Right renal pelvis (tissue), 4 donors: ENCODE results near the gene PRM2. TPM values are rescaled to one million over a fixed set of nuclear protein-coding genes. Genes with fewer than 3 reads are reported as not detected.
A peak's percentile ranks its signal among the peaks of the same experiment; 100 is the strongest.

ENCODE experiments used
- DNase-seq, 4 donors: peaks; one replicate each; pipeline ENCODE4 v3.0.0-alpha.2; 2013; ENCODE audit warnings: low read depth in 4 of 4, low spot score in 3 of 4, missing footprints in 1 of 4
- polyA plus RNA-seq, 4 donors: library from polyadenylated mRNA; unstranded; fragments of 120-200 nt; gene quantifications; one replicate each; pipeline ENCODE4 v1.2.1, GENCODE V29; 2013; ENCODE audit not compliant: insufficient read length in 4 of 4

PRM2 gene
- polyA plus RNA-seq, 4 donors: not detected

DNA sequence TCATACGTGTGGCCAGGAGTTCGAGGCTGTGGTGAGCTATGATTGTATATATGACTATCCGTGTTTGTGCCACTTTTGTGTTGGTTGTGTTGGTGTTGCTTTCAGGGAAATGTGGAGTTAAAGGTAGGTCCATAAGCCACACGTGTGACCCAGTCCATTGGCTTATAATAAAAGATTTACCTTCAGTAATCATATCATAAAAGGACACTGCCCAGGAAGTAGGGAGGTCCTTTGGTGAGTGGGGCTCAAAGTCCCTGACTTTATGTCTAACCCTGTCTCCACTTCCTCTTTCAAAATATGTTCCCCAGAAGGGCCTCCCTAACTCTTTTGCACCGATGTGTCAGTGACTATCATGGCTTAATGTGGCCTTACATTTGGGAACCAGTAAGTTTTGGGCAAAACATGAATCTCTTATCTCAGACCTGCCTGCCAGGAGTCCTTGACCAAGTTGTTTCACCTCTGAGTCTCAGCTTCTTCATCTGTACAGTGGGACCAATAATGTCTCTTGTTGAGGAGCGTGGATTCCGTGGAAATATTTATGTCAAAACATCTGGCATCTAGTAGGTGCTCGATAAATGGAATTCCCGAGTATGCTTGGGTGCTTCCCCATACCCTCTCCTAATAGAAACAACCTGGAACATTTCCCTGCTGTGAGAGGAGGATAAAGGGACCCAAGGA, 12.0 kb downstream of the PRM2 start:
- DNase-seq: no peak

GRCh38 chr16:11263737-11264136, 12.5 kb downstream of the PRM2 start:
- no peak for DNase-seq

- no peak for DNase-seq
Observed at GRCh38 chr16:11262915-11263314, 13.4 kb downstream of the PRM2 start.

GRCh38 chr16:11260596-11260966, 15.7 kb downstream of the PRM2 start:
- DNase-seq: no peak

DNA sequence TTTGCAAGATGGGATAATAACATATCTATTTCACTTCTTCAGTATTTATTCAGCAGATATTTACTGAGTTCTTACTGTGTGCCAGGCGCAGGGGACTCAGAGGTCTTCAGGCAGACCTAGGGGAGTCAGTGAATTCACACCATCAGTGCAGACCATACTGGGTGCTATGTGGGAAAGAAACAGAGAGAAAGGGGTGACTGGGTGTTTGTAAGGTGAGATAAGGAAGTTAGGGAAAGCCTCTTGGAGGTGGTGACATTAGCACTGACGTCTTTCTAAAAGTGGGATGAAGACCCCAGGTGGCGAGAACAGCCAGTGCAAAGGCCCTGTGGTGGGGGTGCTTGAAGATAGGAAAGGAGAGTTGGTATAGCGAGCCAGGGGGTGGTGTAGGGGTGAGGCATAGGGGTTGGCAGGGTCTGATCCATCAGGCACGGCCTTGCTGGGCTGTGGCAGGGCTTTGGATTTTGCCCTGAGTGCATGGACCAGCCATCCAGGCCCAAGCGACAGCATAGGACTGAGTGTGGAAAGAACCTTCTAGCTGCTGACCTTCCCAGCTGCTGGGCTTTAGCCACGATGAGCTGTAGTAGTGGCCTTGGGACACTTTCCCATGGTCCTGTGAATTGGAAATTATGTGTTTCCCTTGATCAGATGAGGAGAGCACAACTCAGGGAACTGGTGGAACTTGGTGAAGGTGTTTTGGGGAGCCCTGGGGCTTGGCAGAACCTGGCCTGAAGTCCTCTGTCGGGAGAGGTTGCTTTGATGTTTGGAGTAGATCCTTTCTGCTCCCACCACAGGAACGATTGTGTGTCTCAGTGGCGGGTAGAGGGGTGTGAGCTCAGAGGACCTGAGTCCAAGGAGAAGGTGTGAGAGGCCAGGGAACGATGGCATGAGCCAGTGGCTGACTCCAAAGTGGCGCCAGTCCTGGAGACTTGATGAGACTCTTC, 16.4 kb downstream of the PRM2 start:
- DNase-seq: no peak

GRCh38 chr16:11258553-11259492, 17.5 kb downstream of the PRM2 start:
- DNase-seq: no peak

DNA sequence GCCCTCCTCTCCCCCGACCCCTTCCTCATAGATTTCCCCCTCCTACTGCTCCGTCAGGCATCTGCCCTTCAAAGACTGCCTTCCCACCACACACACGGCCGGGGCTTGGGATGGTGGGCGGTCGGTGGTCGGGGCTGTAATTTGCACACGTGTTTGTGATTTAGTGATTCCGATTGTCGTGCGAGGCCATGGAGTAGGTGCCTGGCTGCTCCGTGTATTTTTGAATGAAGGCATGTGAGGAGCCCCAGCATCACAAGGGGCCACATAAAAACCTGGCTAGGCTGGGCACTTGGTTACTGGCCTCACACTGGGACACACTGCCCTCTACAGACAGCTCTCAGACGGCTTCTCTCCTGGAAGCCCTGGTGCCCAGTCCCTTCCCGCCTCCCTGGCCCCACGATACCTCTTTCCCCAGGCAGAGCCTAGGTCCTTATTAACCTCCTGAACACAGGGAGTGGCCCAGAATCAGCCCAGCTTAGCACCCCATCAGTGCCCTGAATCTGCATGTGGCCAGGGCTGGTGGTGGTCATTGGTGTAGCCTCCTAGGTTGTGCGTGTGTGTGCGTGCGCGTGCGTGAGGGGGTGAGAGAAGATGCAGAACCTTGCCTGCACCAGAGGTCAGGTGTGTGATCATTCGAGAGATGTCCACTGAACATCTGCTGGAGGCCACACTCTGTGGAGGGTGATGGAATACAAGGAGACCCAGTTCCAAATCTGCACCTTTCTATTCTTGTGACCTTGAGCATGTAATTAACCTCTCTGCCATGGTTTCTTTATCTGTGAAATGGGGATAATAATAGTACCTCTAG, 18.9 kb downstream of the PRM2 start:
- DNase-seq: peak in 2 of 4 donors; percentile 74 to 77

DNA sequence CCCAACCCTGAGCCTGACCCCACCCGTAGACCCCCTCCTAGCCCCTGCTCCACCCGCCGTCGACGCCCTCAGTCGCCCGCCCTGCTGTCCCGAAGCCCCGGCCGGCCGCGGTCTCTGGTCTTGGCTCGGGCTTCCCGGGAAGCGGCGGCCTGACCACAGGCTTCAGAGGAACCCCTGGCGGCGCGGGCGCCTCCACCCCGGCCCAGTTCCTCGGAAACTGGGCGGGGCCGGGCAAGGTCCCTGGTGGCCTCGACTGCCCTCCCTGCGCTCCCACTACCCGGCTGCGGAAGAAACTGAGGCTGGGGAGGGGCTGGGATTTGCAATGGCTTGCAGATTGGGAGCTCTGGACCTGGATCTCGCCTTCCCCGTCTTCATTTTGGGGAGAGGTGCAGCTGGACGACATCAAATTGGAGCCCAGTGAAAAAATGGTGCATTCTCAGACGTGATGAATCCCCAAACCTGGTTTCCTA, 19.6 kb downstream of the PRM2 start:
- DNase-seq: peak in 1 of 4 donors; percentile 22

DNA sequence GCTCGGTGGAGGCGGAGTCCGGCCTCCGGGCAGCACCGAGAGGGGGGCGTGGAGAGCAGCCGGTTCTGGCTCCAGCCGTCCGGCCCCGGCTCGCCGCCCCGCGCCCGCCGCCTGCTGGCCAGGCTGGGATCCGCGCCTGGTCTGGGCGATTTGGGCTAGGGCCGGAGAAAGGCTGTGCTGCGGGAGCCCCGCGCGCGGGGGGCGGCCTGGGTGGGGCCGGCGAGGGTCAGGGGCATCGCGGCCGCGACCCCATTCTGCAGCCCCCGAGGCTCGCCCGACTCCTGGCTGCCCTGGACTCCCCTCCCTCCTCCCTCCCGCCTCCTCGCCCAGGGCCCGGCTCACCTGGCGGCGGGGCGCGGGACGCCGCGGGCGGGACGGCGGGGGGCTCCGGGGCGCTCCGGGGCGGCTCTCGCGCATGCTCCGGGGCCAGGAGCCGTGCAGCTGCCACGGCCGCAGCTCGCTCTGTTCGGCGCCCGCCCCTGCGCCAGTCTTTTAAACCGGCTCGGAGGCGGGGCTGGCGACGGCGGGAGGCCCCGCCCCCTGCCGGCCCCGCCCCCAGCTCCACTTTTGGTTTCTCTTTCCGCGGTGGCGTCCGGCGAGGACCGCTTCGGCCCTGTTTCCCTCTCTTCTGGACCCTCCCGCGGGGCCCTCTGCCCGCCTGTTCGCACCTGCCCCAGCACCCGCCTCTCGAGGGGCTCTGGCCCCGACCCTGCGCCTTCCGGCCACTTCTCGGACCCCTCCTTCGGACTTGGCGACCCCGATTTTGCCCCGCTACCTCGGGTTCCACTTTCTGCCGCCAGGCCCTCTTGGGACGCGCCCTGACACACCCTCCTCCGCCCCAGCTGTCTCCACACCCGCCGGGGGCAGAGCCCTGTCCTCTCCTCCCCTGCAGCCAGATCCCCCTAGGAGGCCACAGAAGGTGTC, 20.3 kb downstream of the PRM2 start, which contains the start of gene SOCS1:
SOCS1 (minus strand) TSS at position 468 of the 924 bp plus-strand sequence. CDS start 726 bp downstream, outside the sequence.
- peak in 3 of 4 donors; percentile 78 to 81 (median 79) for DNase-seq

- DNase-seq: peak in 1 of 4 donors; percentile 38
Observed at GRCh38 chr16:11254913-11255736, 21.2 kb downstream of the PRM2 start.

DNA sequence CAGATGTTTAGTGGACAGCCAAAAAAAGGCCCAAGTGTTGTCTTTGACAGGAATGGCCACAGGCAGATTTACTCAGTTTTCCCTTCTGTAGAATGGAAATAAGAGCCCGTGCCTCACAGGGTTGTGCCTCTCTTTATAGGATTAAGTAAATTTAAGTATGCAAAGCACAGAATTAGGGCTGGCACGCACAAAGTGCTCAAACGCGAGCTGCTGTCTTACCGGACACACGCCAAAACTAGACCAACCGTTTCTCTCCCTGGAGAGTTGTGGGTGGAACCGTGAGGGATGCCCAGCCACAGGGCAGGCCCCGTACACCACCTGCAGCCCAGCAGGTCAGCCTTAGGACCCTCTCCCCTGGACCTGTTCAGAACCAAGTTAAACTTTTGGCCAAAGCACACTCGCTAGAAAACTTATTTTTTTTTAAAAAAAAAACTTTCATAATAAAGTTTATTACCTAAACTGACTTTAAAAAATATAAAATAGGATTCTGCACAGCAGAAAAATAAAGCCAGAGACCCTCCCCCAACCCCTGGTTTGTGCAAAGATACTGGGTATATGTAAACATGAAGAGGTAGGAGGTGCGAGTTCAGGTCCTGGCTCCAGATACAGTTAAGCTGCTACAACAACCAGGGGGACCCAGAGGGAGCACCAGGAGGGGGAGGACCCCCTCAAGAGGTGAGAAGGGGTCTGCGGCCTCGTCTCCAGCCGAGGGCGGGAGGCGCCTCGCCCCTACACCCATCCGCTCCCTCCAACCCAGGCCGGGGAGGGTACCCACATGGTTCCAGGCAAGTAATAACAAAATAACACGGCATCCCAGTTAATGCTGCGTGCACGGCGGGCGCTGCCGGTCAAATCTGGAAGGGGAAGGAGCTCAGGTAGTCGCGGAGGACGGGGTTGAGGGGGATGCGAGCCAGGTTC, 22.0 kb downstream of the PRM2 start:
- DNase-seq: no peak

- DNase-seq: no peak
Observed at GRCh38 chr16:11253009-11253994, 23.0 kb downstream of the PRM2 start.

- no peak for DNase-seq
Observed at GRCh38 chr16:11252482-11252931, 23.8 kb downstream of the PRM2 start.

DNA sequence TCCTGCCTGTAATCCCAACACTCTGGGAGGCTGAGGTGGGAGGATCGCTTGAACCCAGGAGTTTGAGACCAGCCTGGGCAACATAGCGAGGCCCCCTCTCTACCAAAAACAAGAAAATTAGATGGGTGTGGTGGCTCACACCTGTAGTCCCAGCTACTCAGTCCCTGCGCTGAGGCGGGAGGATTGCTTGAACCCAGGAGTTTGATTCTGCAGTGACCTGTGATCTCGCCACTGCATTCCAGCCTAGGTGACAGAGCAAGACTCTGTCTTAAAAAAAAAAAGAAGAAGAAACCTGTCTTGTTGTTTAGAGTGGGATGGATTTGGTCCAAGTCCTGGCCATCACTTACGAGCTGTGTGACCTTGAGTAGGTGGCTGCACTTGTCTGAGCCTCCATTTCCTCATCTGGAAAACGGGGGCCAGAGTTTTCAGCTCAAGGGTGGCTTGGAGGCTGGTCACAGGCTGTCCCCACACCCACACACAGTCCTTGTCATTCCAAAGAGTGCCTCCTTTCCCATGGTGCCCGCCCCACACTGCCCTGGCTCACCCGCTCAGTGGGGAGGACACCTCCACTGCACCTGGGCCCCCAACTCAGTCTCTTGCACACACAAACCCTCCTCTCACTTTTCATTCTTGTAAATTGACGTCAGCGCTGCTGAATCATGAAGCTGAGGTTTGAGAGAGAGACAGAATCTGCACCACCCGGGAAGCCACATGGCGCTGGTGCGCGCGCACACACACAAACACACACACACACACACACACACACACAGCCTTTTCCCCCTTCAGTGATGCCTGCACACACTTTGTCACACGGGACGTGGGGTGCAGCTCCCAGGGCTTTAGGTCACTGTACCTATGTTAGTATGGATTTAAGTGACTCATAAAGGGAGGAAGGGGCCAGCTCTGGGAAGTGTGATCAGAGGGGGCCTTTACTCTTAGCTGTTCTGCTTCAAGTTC, 24.5 kb downstream of the PRM2 start:
- DNase-seq: no peak
